Lower lobe of right lung (tissue), 2 donors: Measurements from ENCODE around the gene OBSCN. TPM values are rescaled to one million over a fixed set of nuclear protein-coding genes. Genes with fewer than 3 reads are reported as not detected.

Experiments used
- ATAC-seq, 2 donors: fragments of 200-7000 bp; cut with Tn5 transposase; one replicate each; pipeline ENCODE4 v1.9.1; 2020 to 2022; ENCODE audit warnings: mild to moderate bottlenecking in 2 of 2, moderate library complexity in 2 of 2
- DNase-seq: peaks from one replicate; pipeline ENCODE4 v3.0.0-alpha.2; 2020
- H3K27ac ChIP-seq: fragments of 200-600 bp; one replicate; pipeline ENCODE4 v1.8.0; 2022
- H3K27me3 ChIP-seq: fragments of 200-600 bp; one replicate; pipeline ENCODE4 v1.8.0; 2022; ENCODE audit warnings: low read depth
- H3K36me3 ChIP-seq: fragments of 200-600 bp; one replicate; pipeline ENCODE4 v1.8.0; 2022; ENCODE audit warnings: mild to moderate bottlenecking
- H3K4me1 ChIP-seq: fragments of 200-600 bp; one replicate; pipeline ENCODE4 v1.8.0; 2022
- H3K4me3 ChIP-seq: fragments of 200-600 bp; one replicate; pipeline ENCODE4 v1.8.0; 2022; ENCODE audit warnings: mild to moderate bottlenecking
- H3K9me3 ChIP-seq: fragments of 200-600 bp; one replicate; pipeline ENCODE4 v1.8.0; 2022
- intact Hi-C: fragments of 100-400 bp; cut with DNase I; formaldehyde crosslinking; loops from one replicate; pipeline ENCODE4 v1.11.0; 2022
- total RNA-seq: library from RNA; stranded (reverse); fragmentation: NEBNext Ultra II Directional; extraction: Animal tissue kit (Norgen Biotek cat#: 25700); gene quantifications from one replicate; pipeline ENCODE4 v1.2.1, GENCODE V29; 2021
- TF ChIP-seq, protein P1 (sequence below): fragments of 200-600 bp; IDR thresholded peaks from one replicate; pipeline ENCODE4 v1.8.0; 2022; ENCODE audit warnings: antibody characterized with exemption, mild to moderate bottlenecking
- donor health status: DM: no; HTN: yes; CAD: no; lungs with severe emphysema.

The OBSCN gene
- total RNA-seq, 1 donor from 2014 or later, result 35.6 TPM

DNA sequence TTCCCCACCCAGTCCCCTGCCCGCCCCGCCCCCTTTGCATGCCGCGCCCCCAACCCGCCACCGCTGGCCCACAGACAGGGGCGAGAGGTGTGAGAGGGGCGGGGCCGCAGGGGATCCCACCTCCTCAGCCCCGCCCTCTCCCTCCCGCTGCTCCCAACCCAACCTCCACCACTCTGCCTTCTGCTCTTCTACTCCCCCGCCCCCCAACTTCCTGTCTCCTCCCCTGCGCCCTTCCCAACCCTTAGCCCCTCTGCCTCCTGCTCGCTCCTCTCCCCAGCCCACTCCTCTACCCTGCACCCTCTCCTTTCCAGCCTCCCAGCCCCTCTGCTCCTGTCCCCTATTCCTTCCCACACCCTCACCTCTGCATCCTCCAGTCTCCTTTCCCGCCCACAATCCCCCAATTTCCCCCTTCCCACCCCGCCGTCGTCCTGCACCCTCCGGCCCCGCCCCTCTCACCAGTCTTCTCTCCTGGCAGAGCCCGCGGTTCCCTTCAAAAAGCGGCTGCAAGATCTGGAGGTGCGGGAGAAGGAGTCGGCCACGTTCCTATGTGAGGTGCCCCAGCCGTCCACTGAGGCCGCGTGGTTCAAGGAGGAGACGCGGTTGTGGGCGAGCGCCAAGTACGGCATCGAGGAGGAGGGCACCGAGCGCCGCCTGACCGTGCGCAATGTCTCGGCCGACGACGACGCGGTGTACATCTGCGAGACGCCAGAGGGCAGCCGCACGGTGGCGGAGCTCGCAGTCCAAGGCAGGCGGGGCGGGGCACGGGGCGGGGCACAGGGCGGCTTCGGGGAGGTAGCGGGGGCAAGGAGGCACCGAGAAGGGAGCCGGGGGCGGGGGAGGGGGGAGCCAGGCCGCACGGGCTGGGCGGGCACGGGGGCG is 5.4 kb downstream of the OBSCN start:
- peak; percentile 94 for DNase-seq
- H3K27ac ChIP-seq, result peak overlapping the region; percentile 67
- intact Hi-C loops, result no loop called here
- TF ChIP-seq, protein P1, sequence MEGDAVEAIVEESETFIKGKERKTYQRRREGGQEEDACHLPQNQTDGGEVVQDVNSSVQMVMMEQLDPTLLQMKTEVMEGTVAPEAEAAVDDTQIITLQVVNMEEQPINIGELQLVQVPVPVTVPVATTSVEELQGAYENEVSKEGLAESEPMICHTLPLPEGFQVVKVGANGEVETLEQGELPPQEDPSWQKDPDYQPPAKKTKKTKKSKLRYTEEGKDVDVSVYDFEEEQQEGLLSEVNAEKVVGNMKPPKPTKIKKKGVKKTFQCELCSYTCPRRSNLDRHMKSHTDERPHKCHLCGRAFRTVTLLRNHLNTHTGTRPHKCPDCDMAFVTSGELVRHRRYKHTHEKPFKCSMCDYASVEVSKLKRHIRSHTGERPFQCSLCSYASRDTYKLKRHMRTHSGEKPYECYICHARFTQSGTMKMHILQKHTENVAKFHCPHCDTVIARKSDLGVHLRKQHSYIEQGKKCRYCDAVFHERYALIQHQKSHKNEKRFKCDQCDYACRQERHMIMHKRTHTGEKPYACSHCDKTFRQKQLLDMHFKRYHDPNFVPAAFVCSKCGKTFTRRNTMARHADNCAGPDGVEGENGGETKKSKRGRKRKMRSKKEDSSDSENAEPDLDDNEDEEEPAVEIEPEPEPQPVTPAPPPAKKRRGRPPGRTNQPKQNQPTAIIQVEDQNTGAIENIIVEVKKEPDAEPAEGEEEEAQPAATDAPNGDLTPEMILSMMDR, result peak; percentile 49
- H3K4me3 ChIP-seq, result peak overlapping the region; percentile 67
- peaks cover 8% of the 10 kb centered on the region for H3K27me3 ChIP-seq
- no peaks in the 10 kb centered on the region for H3K9me3 ChIP-seq
- peaks cover 8% of the 10 kb centered on the region for H3K4me1 ChIP-seq
- ATAC-seq, result peak; percentile 93 to 97
- peaks cover 6% of the 10 kb centered on the region for H3K36me3 ChIP-seq

- Histone ChIP-seq H3K27me3 (peaks cover 3% of the 10 kb centered on the region), H3K9me3 (no peaks in the 10 kb centered on the region), H3K27ac (no peak overlapping the region), H3K4me1 (peaks cover 8% of the 10 kb centered on the region), H3K36me3 (peaks cover 6% of the 10 kb centered on the region), H3K4me3 (peak overlapping the region; percentile 67)
- intact Hi-C loops, result no loop called here
- ATAC-seq (peak in 1 of 2 donors; percentile 6), DNase-seq (peak; percentile 45)
- TF ChIP-seq, protein P1, result no peak
Observed at GRCh38 chr1:228213917-228214808, 6.3 kb downstream of the OBSCN start.

- Histone ChIP-seq H3K9me3 (no peaks in the 10 kb centered on the region), H3K27me3 (no peaks in the 10 kb centered on the region), H3K36me3 (peaks cover 11% of the 10 kb centered on the region), H3K4me1 (peaks cover 8% of the 10 kb centered on the region), H3K27ac (no peak overlapping the region), H3K4me3 (no peak overlapping the region)
- no peak for ATAC-seq
- intact Hi-C loops, result no loop called here
- no peak for DNase-seq
- TF ChIP-seq, protein P1, result no peak
Observed at GRCh38 chr1:228214921-228215662, 7.2 kb downstream of the OBSCN start.

DNA sequence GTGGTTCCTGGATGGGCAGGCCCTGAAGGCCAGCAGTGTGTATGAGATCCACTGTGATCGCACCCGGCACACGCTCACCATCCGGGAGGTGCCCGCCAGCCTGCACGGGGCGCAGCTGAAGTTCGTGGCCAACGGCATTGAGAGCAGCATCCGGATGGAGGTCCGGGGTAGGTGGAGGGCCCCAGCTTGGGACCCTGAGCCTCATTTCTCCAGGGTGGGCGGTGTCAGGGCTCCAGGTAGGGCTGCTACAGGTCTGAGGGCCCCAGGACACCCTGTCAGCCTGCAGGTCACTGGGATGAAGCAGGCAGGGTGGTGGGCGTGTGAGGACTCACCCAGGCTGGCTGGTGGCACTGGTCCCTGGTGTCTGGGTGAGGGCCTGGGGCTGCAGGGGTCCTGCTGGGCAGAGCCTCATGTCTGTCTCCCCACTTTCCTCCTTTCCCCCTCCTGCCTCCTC is 7.8 kb downstream of the OBSCN start:
- intact Hi-C loops, result no loop called here
- DNase-seq (no peak), ATAC-seq (no peak)

More for the DNA sequence above, 7.8 kb downstream of the OBSCN start:
- Histone ChIP-seq H3K27ac (no peak overlapping the region), H3K4me1 (peaks cover 8% of the 10 kb centered on the region), H3K4me3 (no peak overlapping the region), H3K9me3 (no peaks in the 10 kb centered on the region), H3K36me3 (peaks cover 11% of the 10 kb centered on the region), H3K27me3 (no peaks in the 10 kb centered on the region)
- TF ChIP-seq, protein P1, result no peak
